SK-N-MC (cell line): ENCODE results near the gene NEURL3.

ENCODE experiments used
- EZH2 ChIP-seq: fragments of 200-600 bp; sonication (generic); IDR thresholded peaks from one replicate; pipeline ENCODE4 v1.6.1; 2017; ENCODE audit warnings: antibody characterized with exemption
- FOXP2 ChIP-seq: optimal IDR thresholded peaks from 2 replicates; pipeline ENCODE3; 2011; ENCODE audit warnings: mild to moderate bottlenecking, moderate library complexity; ENCODE audit not compliant: insufficient read depth; ENCODE audit errors: extremely low read length, control extremely low read depth
- POLR2AphosphoS5 ChIP-seq: IDR thresholded peaks from 2 replicates; pipeline ENCODE4 v1.6.1; 2012; ENCODE audit warnings: mild to moderate bottlenecking, low read depth, low read length, borderline replicate concordance

GRCh38 chr2:96542357-96542977, 37.3 kb upstream of the NEURL3 start:
- no peak for TF ChIP-seq POLR2AphosphoS5
- no peak for TF ChIP-seq EZH2
- no peak for TF ChIP-seq FOXP2
